LoVo (cell line): ENCODE results near the gene RNF25.

Experiments
- DNase-seq: peaks from one replicate; pipeline ENCODE4 v3.0.0-alpha.2; 2016; ENCODE audit warnings: low spot score

Gene RNF25

GRCh38 chr2:218626369-218626768, 45.4 kb downstream of the RNF25 start:
- no peak for DNase-seq

- DNase-seq: no peak
Measured at GRCh38 chr2:218623366-218623705, 48.5 kb downstream of the RNF25 start.

GRCh38 chr2:218622606-218623365, 49.0 kb downstream of the RNF25 start:
- DNase-seq: no peak

- no peak for DNase-seq
Measured at GRCh38 chr2:218621007-218621406, 50.8 kb downstream of the RNF25 start.

GRCh38 chr2:218618102-218618860, 53.5 kb downstream of the RNF25 start:
- no peak for DNase-seq

- no peak for DNase-seq
Measured at GRCh38 chr2:218615868-218616315, 55.9 kb downstream of the RNF25 start.
